Mesendoderm (in vitro differentiated cells): ENCODE results near the gene DYSF.

Source experiments
- DNase-seq: peaks from one replicate; pipeline ENCODE4 v3.0.0; 2013
- H2AK5ac ChIP-seq: 2 replicates; pipeline ENCODE4 v1.6.1; 2013; ENCODE audit warnings: low read length, inconsistent platforms
- H2BK120ac ChIP-seq: 2 replicates; pipeline ENCODE4 v1.6.1; 2013; ENCODE audit warnings: low read depth, mild to moderate bottlenecking, low read length, moderate library complexity, mixed read lengths
- H2BK15ac ChIP-seq: replicated peaks from 2 replicates; pipeline ENCODE4 v1.6.1; 2013; ENCODE audit warnings: low read depth, mild to moderate bottlenecking, moderate library complexity
- H2BK5ac ChIP-seq: 2 replicates; pipeline ENCODE4 v1.6.1; 2013; ENCODE audit warnings: low read length, inconsistent platforms
- H3K18ac ChIP-seq: 2 replicates; pipeline ENCODE4 v1.6.1; 2013; ENCODE audit warnings: mild to moderate bottlenecking, low read length, mixed read lengths
- H3K23ac ChIP-seq: one replicate; pipeline ENCODE4 v1.6.1; 2013; ENCODE audit warnings: low read length
- H3K27ac ChIP-seq: 2 replicates; pipeline ENCODE4 v1.5.1; 2013; ENCODE audit warnings: low read depth, mild to moderate bottlenecking, inconsistent platforms, low read length, moderate library complexity
- H3K27me3 ChIP-seq: 2 replicates; pipeline ENCODE4 v1.6.1; 2013; ENCODE audit warnings: low read length, control low read depth, mild to moderate bottlenecking, inconsistent platforms; ENCODE audit not compliant: insufficient read depth, poor library complexity
- H3K36me3 ChIP-seq: 2 replicates; pipeline ENCODE4 v1.6.1; 2013; ENCODE audit warnings: low read length, inconsistent platforms; ENCODE audit not compliant: control insufficient read depth, insufficient read depth
- H3K4ac ChIP-seq: one replicate; pipeline ENCODE4 v1.6.1; 2013; ENCODE audit warnings: low read depth, mild to moderate bottlenecking, low read length, moderate library complexity
- H3K4me1 ChIP-seq: 2 replicates; pipeline ENCODE4 v1.6.1; 2013; ENCODE audit warnings: low read depth, low read length, inconsistent platforms; ENCODE audit not compliant: control insufficient read depth
- H3K4me2 ChIP-seq: 2 replicates; pipeline ENCODE4 v1.6.1; 2013; ENCODE audit warnings: low read length
- H3K4me3 ChIP-seq: 2 replicates; pipeline ENCODE4 v1.5.1; 2013; ENCODE audit warnings: mild to moderate bottlenecking, low read length
- H3K56ac ChIP-seq: one replicate; pipeline ENCODE4 v1.6.1; 2013; ENCODE audit warnings: low read length
- H3K79me1 ChIP-seq: 2 replicates; pipeline ENCODE4 v1.6.1; 2013; ENCODE audit warnings: low read length, inconsistent platforms
- H3K79me2 ChIP-seq: 2 replicates; pipeline ENCODE4 v1.6.1; 2013; ENCODE audit warnings: mild to moderate bottlenecking, low read length; ENCODE audit not compliant: control insufficient read depth, insufficient read depth
- H3K9ac ChIP-seq: 2 replicates; pipeline ENCODE4 v1.6.1; 2013; ENCODE audit warnings: low read length, inconsistent platforms
- H4K5ac ChIP-seq: one replicate; pipeline ENCODE4 v1.6.1; 2013; ENCODE audit warnings: low read length
- H4K8ac ChIP-seq: one replicate; pipeline ENCODE4 v1.6.1; 2013; ENCODE audit warnings: low read depth, mild to moderate bottlenecking, control low read depth, low read length, moderate library complexity
- WGBS: extraction: QIAGEN DNeasy Blood & Tissue Kit; methylation state at CpG from one replicate; pipeline ENCODE4 v1.1.7; 2013; ENCODE audit warnings: low lambda C conversion rate, missing lambda C conversion rate; ENCODE audit not compliant: insufficient coverage; ENCODE audit errors: extremely low coverage; 5-methylcytosine and 5-hydroxymethylcytosine counted together

DYSF gene

GRCh38 chr2:71524476-71524875, 71.1 kb downstream of the DYSF start:
- no peak overlapping the region for H3K56ac ChIP-seq
- H3K79me1 ChIP-seq = no peaks in the 10 kb centered on the region
- no peaks in the 10 kb centered on the region for H3K36me3 ChIP-seq
- no peak overlapping the region for H2BK15ac ChIP-seq
- H4K5ac ChIP-seq = no peak overlapping the region
- H3K4me1 ChIP-seq = no peaks in the 10 kb centered on the region
- H2BK5ac ChIP-seq = no peak overlapping the region
- no CpG with 5 or more reads among the region's 6 CpGs for WGBS
- no peak overlapping the region for H2BK120ac ChIP-seq
- no peak overlapping the region for H3K23ac ChIP-seq
- H3K9ac ChIP-seq = no peak overlapping the region
- H3K4ac ChIP-seq = no peak overlapping the region
- H3K27me3 ChIP-seq = no peaks in the 10 kb centered on the region
- no peak overlapping the region for H2AK5ac ChIP-seq
- peak overlapping the region; percentile 8 for H3K27ac ChIP-seq
- no peaks in the 10 kb centered on the region for H3K79me2 ChIP-seq
- H3K4me3 ChIP-seq = no peak overlapping the region
- H3K18ac ChIP-seq = no peak overlapping the region
- H3K4me2 ChIP-seq = no peak overlapping the region
- DNase-seq = no peak
- no peak overlapping the region for H4K8ac ChIP-seq

GRCh38 chr2:71526141-71526540, 72.8 kb downstream of the DYSF start:
- no peak overlapping the region for H2BK120ac ChIP-seq
- no peak overlapping the region for H3K27ac ChIP-seq
- H4K5ac ChIP-seq = no peak overlapping the region
- no peaks in the 10 kb centered on the region for H3K79me1 ChIP-seq
- H3K9ac ChIP-seq = no peak overlapping the region
- no peak overlapping the region for H3K18ac ChIP-seq
- H3K4me2 ChIP-seq = no peak overlapping the region
- no peak for DNase-seq
- H3K79me2 ChIP-seq = no peaks in the 10 kb centered on the region
- H2AK5ac ChIP-seq = no peak overlapping the region
- no peak overlapping the region for H2BK5ac ChIP-seq
- H4K8ac ChIP-seq = no peak overlapping the region
- no peaks in the 10 kb centered on the region for H3K4me1 ChIP-seq
- no peak overlapping the region for H3K4ac ChIP-seq
- H2BK15ac ChIP-seq = no peak overlapping the region
- no peak overlapping the region for H3K56ac ChIP-seq
- no peak overlapping the region for H3K23ac ChIP-seq
- H3K36me3 ChIP-seq = no peaks in the 10 kb centered on the region
- WGBS = no CpG with 5 or more reads among the region's 17 CpGs
- no peaks in the 10 kb centered on the region for H3K27me3 ChIP-seq
- H3K4me3 ChIP-seq = no peak overlapping the region

GRCh38 chr2:71526975-71527374, 73.6 kb downstream of the DYSF start:
- WGBS = no CpG with 5 or more reads among the region's 9 CpGs
- H2AK5ac ChIP-seq = no peak overlapping the region
- H3K4me2 ChIP-seq = no peak overlapping the region
- H3K18ac ChIP-seq = no peak overlapping the region
- H3K27ac ChIP-seq = no peak overlapping the region
- no peaks in the 10 kb centered on the region for H3K27me3 ChIP-seq
- no peaks in the 10 kb centered on the region for H3K79me1 ChIP-seq
- H3K4ac ChIP-seq = no peak overlapping the region
- no peaks in the 10 kb centered on the region for H3K4me1 ChIP-seq
- H4K5ac ChIP-seq = no peak overlapping the region
- H2BK5ac ChIP-seq = no peak overlapping the region
- H4K8ac ChIP-seq = no peak overlapping the region
- no peak overlapping the region for H3K4me3 ChIP-seq
- DNase-seq = no peak
- H2BK15ac ChIP-seq = no peak overlapping the region
- no peak overlapping the region for H3K9ac ChIP-seq
- H3K56ac ChIP-seq = no peak overlapping the region
- H3K79me2 ChIP-seq = no peaks in the 10 kb centered on the region
- no peak overlapping the region for H2BK120ac ChIP-seq
- no peaks in the 10 kb centered on the region for H3K36me3 ChIP-seq
- no peak overlapping the region for H3K23ac ChIP-seq

DNA sequence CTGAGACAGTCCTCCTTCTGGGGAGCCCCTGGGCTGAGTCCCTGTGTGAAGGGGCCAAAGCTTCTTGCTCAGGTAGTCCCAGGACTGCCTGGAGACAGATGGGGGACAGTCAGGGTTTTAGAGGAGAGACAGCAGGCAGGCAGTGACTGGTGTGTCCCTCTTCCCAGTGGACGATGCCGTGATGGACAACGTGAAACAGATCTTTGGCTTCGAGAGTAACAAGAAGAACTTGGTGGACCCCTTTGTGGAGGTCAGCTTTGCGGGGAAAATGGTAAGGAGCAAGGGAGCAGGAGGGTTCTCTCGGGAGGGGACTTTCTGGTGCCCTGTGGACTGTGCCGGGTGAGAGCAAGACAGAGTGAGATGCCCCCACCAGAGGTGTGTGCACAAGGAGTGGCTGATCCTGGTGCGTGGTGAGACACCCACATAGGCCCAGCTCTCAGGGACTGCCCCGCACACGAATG, 74.8 kb downstream of the DYSF start:
- H2BK5ac ChIP-seq = no peak overlapping the region
- H3K79me1 ChIP-seq = no peaks in the 10 kb centered on the region
- H3K18ac ChIP-seq = no peak overlapping the region
- no peak overlapping the region for H2BK120ac ChIP-seq
- no peak overlapping the region for H4K8ac ChIP-seq
- no peaks in the 10 kb centered on the region for H3K79me2 ChIP-seq
- H3K4ac ChIP-seq = no peak overlapping the region
- DNase-seq = no peak
- no peak overlapping the region for H3K9ac ChIP-seq
- no peak overlapping the region for H3K23ac ChIP-seq
- no peaks in the 10 kb centered on the region for H3K36me3 ChIP-seq
- no peak overlapping the region for H4K5ac ChIP-seq
- H2BK15ac ChIP-seq = no peak overlapping the region
- H3K4me1 ChIP-seq = no peaks in the 10 kb centered on the region
- H3K27me3 ChIP-seq = no peaks in the 10 kb centered on the region
- no peak overlapping the region for H2AK5ac ChIP-seq
- no peak overlapping the region for H3K27ac ChIP-seq
- no CpG with 5 or more reads among the region's 10 CpGs for WGBS
- no peak overlapping the region for H3K56ac ChIP-seq
- H3K4me2 ChIP-seq = no peak overlapping the region
- no peak overlapping the region for H3K4me3 ChIP-seq

GRCh38 chr2:71528749-71529148, 75.4 kb downstream of the DYSF start:
- Histone ChIP-seq H2BK5ac (no peak overlapping the region), H2AK5ac (no peak overlapping the region), H4K5ac (no peak overlapping the region), H3K79me1 (no peaks in the 10 kb centered on the region), H3K9ac (no peak overlapping the region), H3K4me3 (no peak overlapping the region), H3K18ac (no peak overlapping the region), H3K4ac (no peak overlapping the region), H3K4me2 (no peak overlapping the region), H3K56ac (no peak overlapping the region), H4K8ac (no peak overlapping the region), H2BK120ac (no peak overlapping the region), H3K23ac (no peak overlapping the region), H3K36me3 (no peaks in the 10 kb centered on the region), H3K4me1 (no peaks in the 10 kb centered on the region), H2BK15ac (no peak overlapping the region), H3K27ac (no peak overlapping the region), H3K27me3 (no peaks in the 10 kb centered on the region), H3K79me2 (no peaks in the 10 kb centered on the region)
- no CpG with 5 or more reads among the region's 4 CpGs for WGBS
- no peak for DNase-seq

GRCh38 chr2:71530211-71530610, 76.8 kb downstream of the DYSF start:
- Histone ChIP-seq H3K4me1 (no peaks in the 10 kb centered on the region), H3K27ac (no peak overlapping the region), H4K5ac (no peak overlapping the region), H3K79me2 (no peaks in the 10 kb centered on the region), H2BK120ac (no peak overlapping the region), H2AK5ac (no peak overlapping the region), H3K27me3 (no peaks in the 10 kb centered on the region), H3K18ac (no peak overlapping the region), H3K23ac (no peak overlapping the region), H2BK5ac (no peak overlapping the region), H3K9ac (no peak overlapping the region), H3K4me2 (no peak overlapping the region), H3K4ac (no peak overlapping the region), H3K79me1 (no peaks in the 10 kb centered on the region), H2BK15ac (no peak overlapping the region), H3K4me3 (no peak overlapping the region), H3K56ac (no peak overlapping the region), H4K8ac (no peak overlapping the region), H3K36me3 (no peaks in the 10 kb centered on the region)
- DNase-seq = no peak
- WGBS = no CpG with 5 or more reads among the region's 8 CpGs
